ENCODE measurements around the gene MECP2.

Gene MECP2

GRCh38 chrX:154021131-154021611, 76.3 kb downstream of the MECP2 start:
- TF ChIP-seq CTCF (IDR thresholded peaks at IDR 0.05; ENCODE audit: low read depth, low read length, missing control alignments): no peak
- H3K4me3 ChIP-seq (replicated peaks; ENCODE audit: low read depth, low read length): no peak overlapping the region
- DNase-seq (ENCODE audit: extremely low read depth, low read depth): peak; percentile 29

GRCh38 chrX:154020536-154021115, 76.9 kb downstream of the MECP2 start:
- no peak for DNase-seq (ENCODE audit: extremely low read depth, low read depth)
- peak overlapping the region; percentile 47 for H3K4me3 ChIP-seq (replicated peaks; ENCODE audit: low read depth, low read length)
- TF ChIP-seq CTCF (IDR thresholded peaks at IDR 0.05; ENCODE audit: low read depth, low read length, missing control alignments): no peak

- H3K4me3 ChIP-seq (replicated peaks; ENCODE audit: low read depth, low read length): peak within 1 kb of the TSS; percentile 64
- no peak for DNase-seq (ENCODE audit: extremely low read depth, low read depth)
- no peak for TF ChIP-seq CTCF (IDR thresholded peaks at IDR 0.05; ENCODE audit: low read depth, low read length, missing control alignments)
Measured at GRCh38 chrX:154019633-154020528, 77.6 kb downstream of the MECP2 start, which contains the start of gene IRAK1. Gene IRAK1 (minus strand): TSS chrX:154019902. CDS start chrX:154019812, 90 bp downstream.

- no peak for TF ChIP-seq CTCF (IDR thresholded peaks at IDR 0.05; ENCODE audit: low read depth, low read length, missing control alignments)
- DNase-seq (ENCODE audit: extremely low read depth, low read depth): no peak
- peak overlapping the region; percentile 64 for H3K4me3 ChIP-seq (replicated peaks; ENCODE audit: low read depth, low read length)
Measured at GRCh38 chrX:154019061-154019621, 78.4 kb downstream of the MECP2 start.

DNA sequence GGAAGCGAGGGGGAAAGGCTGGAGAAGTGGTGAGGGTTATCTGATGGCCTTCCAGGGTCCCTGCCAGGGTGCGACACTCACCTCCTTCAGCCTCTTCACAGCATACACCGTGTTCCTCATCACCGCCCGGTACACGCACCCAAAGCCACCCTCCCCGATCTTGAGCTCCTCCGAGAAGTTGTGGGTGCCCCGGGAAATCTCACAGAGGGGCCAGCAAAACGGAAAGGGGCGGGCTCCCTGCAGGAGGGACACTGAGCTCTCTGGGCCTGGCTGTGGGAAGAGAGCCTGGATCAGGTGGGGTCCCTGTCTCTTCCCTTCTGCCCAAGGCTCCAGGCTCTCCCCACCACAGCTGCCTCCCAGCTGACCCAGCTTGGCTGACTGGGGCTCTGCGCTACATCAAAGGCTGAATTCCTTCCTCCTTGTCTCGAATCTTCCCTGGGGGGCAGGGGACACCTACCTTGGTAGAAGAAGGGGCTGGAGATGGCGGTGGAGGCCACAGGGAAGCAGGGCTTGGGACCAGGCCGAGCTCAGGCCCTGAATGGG, 78.9 kb downstream of the MECP2 start:
- no peak for DNase-seq (ENCODE audit: extremely low read depth, low read depth)
- peak overlapping the region; percentile 64 for H3K4me3 ChIP-seq (replicated peaks; ENCODE audit: low read depth, low read length)
- TF ChIP-seq CTCF (IDR thresholded peaks at IDR 0.05; ENCODE audit: low read depth, low read length, missing control alignments): no peak

DNA sequence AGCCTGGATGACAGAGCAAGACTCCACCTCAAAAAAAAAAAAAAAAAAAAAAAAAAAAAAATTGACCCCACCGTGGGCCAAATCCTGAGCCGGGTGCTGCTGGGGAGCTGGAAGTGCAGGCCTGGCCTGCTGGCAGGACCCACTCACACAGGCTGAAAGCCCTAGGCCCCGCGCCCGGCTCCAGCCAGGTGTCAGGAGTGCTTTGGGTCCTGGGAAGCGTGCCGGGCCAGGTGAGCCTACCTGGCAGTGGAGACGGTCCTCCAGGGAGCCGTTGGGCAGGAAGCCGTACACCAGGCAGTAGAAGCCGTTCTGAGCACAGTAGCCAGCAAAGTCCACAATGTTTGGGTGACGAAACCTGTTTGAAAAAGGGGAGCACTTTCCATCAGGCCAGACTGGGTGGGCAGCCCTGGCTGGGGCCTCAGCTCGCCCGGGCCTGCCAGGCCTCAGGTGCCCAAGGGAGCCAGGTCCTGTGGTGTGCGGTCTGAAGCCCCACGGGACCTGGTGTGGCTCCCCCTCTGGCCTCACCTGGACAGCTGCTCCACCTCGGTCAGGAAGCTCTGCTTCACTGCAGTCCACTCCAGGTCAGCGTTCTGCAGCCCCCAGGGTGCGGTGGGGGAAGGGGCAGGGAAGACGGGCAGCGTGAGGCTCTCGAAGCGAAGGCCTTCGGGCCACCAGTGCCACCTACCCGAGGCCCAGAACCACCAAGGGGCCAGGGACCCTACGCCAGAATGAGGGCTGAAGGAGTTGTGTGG, 79.6 kb downstream of the MECP2 start:
- DNase-seq (ENCODE audit: extremely low read depth, low read depth): no peak
- TF ChIP-seq CTCF (IDR thresholded peaks at IDR 0.05; ENCODE audit: low read depth, low read length, missing control alignments): no peak
- peak overlapping the region; percentile 64 for H3K4me3 ChIP-seq (replicated peaks; ENCODE audit: low read depth, low read length)
